ENCODE data around the gene ZPBP.

GRCh38 chr7:50068850-50069551, 24.0 kb downstream of the ZPBP start:
- no peak for TF ChIP-seq CTCF (IDR thresholded peaks at IDR 0.05; ENCODE audit: low read depth, low read length)
- TF ChIP-seq MAX (IDR thresholded peaks at IDR 0.05; ENCODE audit: low read depth, low read length): no peak
- no peak for TF ChIP-seq POLR2A (IDR thresholded peaks at IDR 0.05; ENCODE audit: extremely low read depth, insufficient read length)

All from NB4 (cell line).